Smooth muscle cell (in vitro differentiated cells): ENCODE measurements around the gene PABPC3. TPM values are rescaled to one million over a fixed set of nuclear protein-coding genes. Genes with fewer than 3 reads are reported as not detected.

ENCODE experiments used
- DNase-seq: peaks from one replicate; lab custom pipeline; 2025; ENCODE audit not compliant: unreplicated experiment; lab: John Stamatoyannopoulos, UW
- H2AFZ ChIP-seq: fragments of 200-600 bp; sonication (generic); 2 replicates; pipeline ENCODE4 v1.6.0; 2016; ENCODE audit warnings: antibody characterized with exemption, low read depth, mild to moderate bottlenecking
- H3F3A ChIP-seq: fragments of 200-600 bp; sonication (generic); 2 replicates; pipeline ENCODE4 v1.6.0; 2017; ENCODE audit warnings: antibody characterized with exemption, low read depth
- H3K27ac ChIP-seq: fragments of 200-600 bp; sonication (generic); 2 replicates; pipeline ENCODE4 v1.5.1; 2016; ENCODE audit warnings: low read depth, mild to moderate bottlenecking
- H3K27me3 ChIP-seq: fragments of 200-600 bp; sonication (generic); 2 replicates; pipeline ENCODE4 v1.6.1; 2016; ENCODE audit warnings: low read depth, mild to moderate bottlenecking
- H3K36me3 ChIP-seq: fragments of 200-600 bp; sonication (generic); 2 replicates; pipeline ENCODE4 v1.5.1; 2016; ENCODE audit warnings: low read depth
- H3K4me1 ChIP-seq: fragments of 200-600 bp; sonication (generic); 2 replicates; pipeline ENCODE4 v1.5.1; 2016; ENCODE audit warnings: low read depth
- H3K4me2 ChIP-seq: fragments of 200-600 bp; sonication (generic); 2 replicates; pipeline ENCODE4 v1.6.0; 2016; ENCODE audit warnings: mild to moderate bottlenecking
- H3K4me3 ChIP-seq: fragments of 200-600 bp; sonication (generic); 2 replicates; pipeline ENCODE4 v1.5.1; 2016; ENCODE audit warnings: mild to moderate bottlenecking
- H3K79me2 ChIP-seq: fragments of 200-600 bp; sonication (generic); 2 replicates; pipeline ENCODE4 v1.6.0; 2016; ENCODE audit warnings: low read depth, mild to moderate bottlenecking
- H3K9ac ChIP-seq: fragments of 200-600 bp; sonication (generic); 2 replicates; pipeline ENCODE4 v1.6.0; 2016; ENCODE audit warnings: low read depth
- H3K9me3 ChIP-seq: fragments of 200-600 bp; sonication (generic); replicated peaks from 2 replicates; pipeline ENCODE4 v1.5.1; 2016; ENCODE audit warnings: low read depth
- H4K20me1 ChIP-seq: fragments of 200-600 bp; sonication (generic); 2 replicates; pipeline ENCODE4 v1.6.0; 2016; ENCODE audit warnings: low read depth
- CTCF ChIP-seq: fragments of 200-600 bp; sonication (generic); IDR thresholded peaks from 2 replicates; pipeline ENCODE4 v1.5.1; 2017; ENCODE audit warnings: borderline replicate concordance, mild to moderate bottlenecking, antibody characterized with exemption; ENCODE audit not compliant: insufficient read depth, poor library complexity, severe bottlenecking
- WGBS: methylation state at CpG from one replicate; pipeline ENCODE4 v1.1.7; 2016; ENCODE audit warnings: low lambda C conversion rate; 5-methylcytosine and 5-hydroxymethylcytosine counted together
- polyA plus RNA-seq: library from polyadenylated mRNA; unstranded; fragments of >200 nt; fragmentation: Nextera tagmentation; extraction: Ambion mirVana; gene quantifications from 2 replicates; pipeline ENCODE4 v1.2.1, GENCODE V29; 2016
- small RNA-seq: library from RNA; depleted of rRNA; stranded (forward); fragments of <200 nt; gene quantifications from one replicate; pipeline ENCODE3, GENCODE V24; 2014
- total RNA-seq: library from RNA; depleted of rRNA; stranded (reverse); fragments of >200 nt; gene quantifications from 2 replicates; pipeline ENCODE4 v1.2.3, GENCODE V29; 2014

PABPC3 gene
- total and polyA plus RNA-seq, 2 experiments from 2014 or later = 0.04 to 0.05 TPM

- no peak for TF ChIP-seq CTCF
- Histone ChIP-seq H3K9ac (no peak overlapping the region), H3K79me2 (no peaks in the 10 kb centered on the region), H3K9me3 (no peaks in the 10 kb centered on the region), H3F3A (no peaks in the 10 kb centered on the region), H3K27me3 (no peaks in the 10 kb centered on the region), H3K4me3 (no peak overlapping the region), H3K27ac (no peak overlapping the region), H3K36me3 (no peaks in the 10 kb centered on the region), H3K4me1 (no peaks in the 10 kb centered on the region), H2AFZ (no peak overlapping the region), H4K20me1 (no peaks in the 10 kb centered on the region), H3K4me2 (no peak overlapping the region)
- WGBS = 90% methylated on average over 7 of the region's 7 CpGs
- no peak for DNase-seq
These were observed 47.8 kb downstream of the PABPC3 start for GRCh38 chr13:25143706-25144105.

DNA sequence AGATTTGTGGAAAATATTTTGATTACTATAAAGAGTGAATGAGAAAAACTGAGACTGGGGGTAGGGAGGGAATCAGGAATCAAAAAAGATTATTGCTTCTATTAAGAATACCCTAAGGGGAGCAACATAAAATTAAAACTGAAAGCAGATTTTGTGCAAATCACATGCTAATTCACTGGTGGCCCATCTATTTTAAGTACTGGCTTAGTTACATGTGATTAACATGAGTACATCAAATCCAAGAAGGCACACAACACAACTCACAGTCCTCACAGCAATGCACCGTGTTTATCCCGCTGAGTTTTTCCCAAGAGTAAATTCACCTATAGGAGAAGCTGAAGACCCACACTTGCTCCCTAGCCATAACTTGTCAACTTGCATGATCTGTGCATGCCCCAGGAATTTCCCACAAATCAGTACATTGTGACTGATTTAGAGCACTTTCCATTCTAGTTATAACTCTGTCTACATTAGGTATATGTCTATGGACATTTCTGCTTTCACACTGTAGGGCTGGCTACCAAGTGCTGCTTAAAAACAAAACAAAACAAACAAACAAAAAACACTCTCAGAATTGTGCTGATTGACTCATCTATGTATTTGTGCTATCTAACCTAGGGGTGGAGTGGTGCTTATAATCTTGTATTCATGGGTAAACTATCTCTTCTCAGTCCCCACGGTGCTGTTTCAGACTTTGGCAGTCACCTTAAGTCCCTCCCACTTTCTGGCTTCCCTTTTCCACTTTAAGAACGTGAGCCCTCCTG, 51.9 kb downstream of the PABPC3 start:
- Histone ChIP-seq H3K79me2 (no peaks in the 10 kb centered on the region), H3K4me1 (no peaks in the 10 kb centered on the region), H3K9ac (no peak overlapping the region), H3K4me2 (no peak overlapping the region), H3K27ac (no peak overlapping the region), H3K4me3 (no peak overlapping the region), H3K27me3 (peaks cover 11% of the 10 kb centered on the region), H2AFZ (no peak overlapping the region), H3F3A (no peaks in the 10 kb centered on the region), H3K9me3 (no peaks in the 10 kb centered on the region), H3K36me3 (no peaks in the 10 kb centered on the region), H4K20me1 (no peaks in the 10 kb centered on the region)
- 90% methylated on average over 4 of the region's 4 CpGs for WGBS
- DNase-seq = no peak
- no peak for TF ChIP-seq CTCF

- TF ChIP-seq CTCF = no peak
- no peak overlapping the region for H2AFZ ChIP-seq
- no peak for DNase-seq
- no peaks in the 10 kb centered on the region for H4K20me1 ChIP-seq
- H3K27me3 ChIP-seq = peaks cover 13% of the 10 kb centered on the region
- peaks cover under 1% of the 10 kb centered on the region for H3K4me1 ChIP-seq
- no peaks in the 10 kb centered on the region for H3K79me2 ChIP-seq
- H3K9ac ChIP-seq = no peak overlapping the region
- H3K27ac ChIP-seq = no peak overlapping the region
- no peaks in the 10 kb centered on the region for H3F3A ChIP-seq
- no peak overlapping the region for H3K4me3 ChIP-seq
- no peak overlapping the region for H3K4me2 ChIP-seq
- 96% methylated on average over 5 of the region's 5 CpGs for WGBS
- H3K36me3 ChIP-seq = no peaks in the 10 kb centered on the region
- H3K9me3 ChIP-seq = no peaks in the 10 kb centered on the region
These were observed 52.5 kb downstream of the PABPC3 start for GRCh38 chr13:25148402-25148771.

Small RNA genes within 50 kb of the gene (small RNA-seq; reads per million reads assigned to genes)
- gene AL359757.2 = not detected

Other genes with a start within 250 kb of the PABPC3 start
- 0.09 and 0.36 TPM in 2 replicates for gene AMER2, start 76.2 kb downstream of the PABPC3 start, total RNA-seq
- gene AMER2, start 76.2 kb downstream of the PABPC3 start, polyA plus RNA-seq = not detected in 2 replicates
- gene MTMR6, start 191.4 kb downstream of the PABPC3 start, total RNA-seq = 34.7 and 35.4 TPM in 2 replicates
- 15.1 and 17.2 TPM in 2 replicates for gene MTMR6, start 191.4 kb downstream of the PABPC3 start, polyA plus RNA-seq
- 83.0 and 92.5 TPM in 2 replicates for gene NUP58, start 205.5 kb downstream of the PABPC3 start, total RNA-seq
- gene NUP58, start 205.5 kb downstream of the PABPC3 start, polyA plus RNA-seq = 20.3 and 23.2 TPM in 2 replicates